ENCODE measurements around the gene ARHGAP6.
A peak's percentile ranks its signal among the peaks of the same experiment; 100 is the strongest.

ARHGAP6 gene

DNA sequence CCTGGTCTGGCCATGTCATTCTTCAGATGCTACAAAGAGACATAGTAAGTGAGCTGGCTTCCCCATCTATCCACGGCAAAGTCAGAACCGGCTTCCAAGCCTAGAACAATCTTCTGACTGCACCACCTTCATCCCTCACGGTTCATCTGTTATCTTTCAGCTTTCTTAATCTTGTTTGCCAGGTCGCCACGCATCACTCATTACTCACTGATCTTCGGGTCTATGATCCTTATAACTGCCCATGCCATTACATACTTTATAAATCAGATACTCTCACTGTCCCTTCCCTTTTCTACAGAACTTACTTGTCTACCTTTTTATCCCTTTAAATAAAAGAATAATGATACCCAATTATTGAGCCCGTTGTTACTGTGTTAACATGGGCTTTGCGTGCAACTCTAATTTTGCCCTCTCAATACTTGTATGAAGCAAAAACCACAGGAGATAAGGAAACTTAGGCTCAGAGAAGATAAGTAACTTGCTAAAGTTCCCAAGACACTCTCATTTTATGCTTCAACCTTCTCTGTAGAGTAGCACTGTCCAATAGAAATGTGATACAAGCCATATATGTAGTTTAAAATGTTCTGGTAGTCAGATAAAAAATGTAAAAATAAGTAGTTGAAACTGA lies 200.8 kb downstream of the ARHGAP6 start:
- no peak for DNase-seq (ENCODE audit: low spot score)

DNA sequence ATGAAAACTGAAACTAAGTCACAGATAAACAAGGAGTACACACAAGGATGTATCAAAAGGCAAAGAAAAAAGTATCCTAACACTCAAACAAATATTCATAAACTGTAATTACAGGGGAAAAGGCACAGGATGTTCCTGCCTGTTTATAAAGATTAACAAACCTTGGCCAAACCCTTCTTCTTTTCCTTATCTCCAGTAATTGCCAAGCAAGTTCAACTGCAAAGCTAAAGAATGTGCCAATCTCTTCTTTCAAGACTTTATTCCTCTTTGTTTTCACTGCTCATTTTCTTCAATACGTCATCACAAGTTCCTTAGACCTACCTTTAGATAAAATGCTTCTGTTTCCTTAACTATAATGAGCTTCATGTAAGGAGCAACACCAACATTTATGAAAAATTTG lies 201.3 kb downstream of the ARHGAP6 start:
- DNase-seq (ENCODE audit: low spot score), result no peak

DNA sequence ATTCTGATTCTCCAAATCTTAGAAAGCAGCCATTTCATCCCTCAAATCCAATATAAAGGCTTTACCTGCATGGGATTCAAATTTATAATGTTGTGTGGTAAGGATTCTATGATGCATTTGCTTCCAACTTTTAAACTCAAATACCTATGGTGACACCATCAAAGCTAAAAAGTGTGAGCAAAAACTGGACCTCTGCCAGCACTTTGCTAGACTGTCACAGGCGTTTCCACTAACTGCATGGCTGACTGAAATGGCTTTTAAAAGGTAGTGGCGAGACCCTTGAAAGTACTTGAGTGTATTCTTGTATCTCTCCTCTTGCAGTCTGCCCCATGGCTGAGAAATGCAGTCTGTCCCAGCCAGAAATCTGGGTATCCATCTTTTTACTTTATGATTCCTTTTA lies 203.1 kb downstream of the ARHGAP6 start:
- DNase-seq (ENCODE audit: low spot score), result no peak

DNA sequence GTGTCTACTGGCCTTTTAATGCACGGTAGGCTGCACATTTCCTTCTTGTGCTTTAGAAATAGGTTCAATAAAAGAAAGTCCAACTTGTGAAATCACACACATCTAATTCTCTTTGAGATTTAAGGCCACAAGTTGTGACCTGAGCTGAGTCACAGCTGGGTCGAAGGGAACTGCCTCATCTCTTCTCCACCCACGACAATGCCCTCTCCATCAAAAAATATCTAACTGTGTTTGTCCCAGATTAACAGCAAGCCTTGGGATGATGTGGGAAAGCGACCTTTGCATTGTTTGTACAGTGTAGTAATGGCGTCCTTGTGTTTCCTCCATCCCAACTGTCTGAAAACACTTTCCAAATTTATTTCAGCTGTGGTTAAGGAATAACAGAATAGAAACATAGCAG lies 203.6 kb downstream of the ARHGAP6 start:
- DNase-seq (ENCODE audit: low spot score), result no peak

DNA sequence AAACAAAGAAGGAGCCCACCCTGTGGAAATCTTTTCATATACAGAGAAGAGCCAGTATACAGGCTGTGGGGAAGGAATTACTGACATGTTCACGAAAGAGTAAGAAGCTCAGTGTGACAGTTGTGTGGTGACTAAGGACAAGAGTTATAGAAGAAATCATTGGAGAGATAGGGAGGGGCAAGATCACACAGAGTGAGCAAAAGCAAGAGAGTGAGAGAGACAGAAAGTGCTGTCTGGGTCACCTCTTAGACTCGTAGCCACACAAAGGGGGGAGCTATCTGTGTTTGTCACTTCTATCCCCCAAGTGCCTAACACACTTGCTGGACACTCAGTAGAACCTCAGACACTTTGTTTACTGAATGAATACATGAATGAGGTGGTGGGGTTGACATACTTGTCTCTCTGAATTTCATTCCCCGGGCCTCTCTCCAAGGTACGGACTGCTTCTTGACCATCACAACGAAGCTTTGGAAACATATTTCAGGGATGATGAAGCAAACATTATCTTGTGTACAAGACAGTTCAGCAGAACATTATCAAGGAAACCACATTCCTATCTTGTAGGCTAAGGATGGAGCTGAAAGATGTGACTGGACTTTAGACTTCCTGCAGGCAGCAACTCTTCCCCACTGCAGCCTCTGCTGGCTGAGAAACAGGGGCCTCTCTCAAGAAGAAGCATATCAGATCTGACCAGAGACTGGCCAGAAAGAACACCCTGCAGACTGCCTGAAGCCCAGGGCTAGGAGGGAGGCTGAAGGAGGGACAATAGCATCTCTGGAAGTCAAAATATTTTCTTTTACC lies 204.3 kb downstream of the ARHGAP6 start:
- no peak for DNase-seq (ENCODE audit: low spot score)

DNA sequence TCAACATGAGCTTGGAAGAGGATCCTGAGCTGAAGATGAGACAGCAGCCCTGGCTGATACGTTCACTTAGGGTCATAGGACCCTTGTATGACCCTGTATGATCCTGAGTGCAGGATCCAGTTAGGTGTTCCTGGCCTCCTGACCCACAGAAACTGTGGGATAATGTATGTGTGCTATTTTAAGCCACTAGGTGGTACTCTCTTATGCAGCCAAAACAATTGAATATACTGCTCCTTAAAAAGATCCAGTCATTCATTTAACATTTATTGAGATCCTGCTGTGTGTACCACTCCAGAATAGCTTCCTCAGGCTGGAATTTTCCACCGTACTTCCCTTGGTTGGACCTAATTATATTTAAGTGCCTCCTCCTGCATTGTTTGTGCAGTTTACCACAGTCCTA lies 205.4 kb downstream of the ARHGAP6 start:
- DNase-seq (ENCODE audit: low spot score), result no peak

DNA sequence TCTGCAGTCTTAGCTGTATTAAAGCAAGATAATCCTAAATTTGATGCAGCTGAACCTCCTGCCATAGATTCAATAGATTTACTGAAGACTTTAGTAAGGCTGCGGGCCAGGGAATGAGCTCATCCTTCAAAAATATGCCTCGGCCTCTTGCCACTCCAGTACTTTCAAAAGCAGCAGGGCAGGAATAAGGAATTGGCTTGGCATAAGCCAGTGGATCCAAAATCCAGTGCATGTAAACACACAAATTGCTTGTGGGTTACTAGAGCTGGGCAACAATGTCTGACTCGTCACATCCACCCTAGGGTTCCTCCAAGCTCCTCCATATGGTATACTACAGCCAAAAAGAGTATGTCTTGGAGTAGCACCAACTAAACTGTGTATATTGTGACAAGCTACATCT lies 207.6 kb downstream of the ARHGAP6 start:
- DNase-seq (ENCODE audit: low spot score), result no peak

DNA sequence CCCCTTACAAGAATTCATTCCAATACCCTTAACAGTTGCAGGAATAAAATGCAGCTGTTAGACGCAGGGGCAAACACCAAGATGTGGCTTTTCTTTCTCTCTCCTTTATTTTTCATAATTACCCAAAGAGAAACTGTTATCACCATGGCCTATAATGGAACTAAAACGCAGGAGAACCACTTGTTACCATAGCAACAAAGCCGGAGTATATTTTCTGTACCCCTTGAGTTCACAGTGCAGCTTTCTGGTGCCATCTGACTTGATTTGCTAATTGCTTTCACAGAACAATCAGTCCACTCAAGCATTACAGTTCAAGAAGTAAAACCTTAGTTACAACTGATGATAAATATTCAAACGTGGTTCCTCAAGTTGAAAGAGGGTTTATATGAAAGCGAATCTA lies 214.6 kb downstream of the ARHGAP6 start:
- DNase-seq (ENCODE audit: low spot score), result no peak

DNA sequence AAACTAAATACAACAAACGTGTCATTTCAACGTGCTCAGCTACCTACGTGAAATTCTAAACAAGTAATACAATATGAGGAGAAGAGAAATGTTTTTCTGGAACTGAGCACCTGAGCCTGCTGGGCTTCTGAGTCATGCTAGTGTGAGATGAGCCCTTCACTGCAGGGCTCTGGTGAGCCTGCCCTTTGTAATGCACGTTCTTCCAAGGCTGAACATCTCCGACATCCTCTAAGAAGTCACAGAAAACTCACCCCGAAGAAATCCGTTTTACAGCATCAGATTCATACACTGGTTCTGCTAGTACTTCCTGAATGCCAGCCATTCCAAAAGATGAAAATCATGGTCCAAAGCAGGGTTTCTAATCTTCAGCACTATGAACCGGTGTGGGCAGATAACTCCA lies 215.4 kb downstream of the ARHGAP6 start:
- no peak for DNase-seq (ENCODE audit: low spot score)

DNA sequence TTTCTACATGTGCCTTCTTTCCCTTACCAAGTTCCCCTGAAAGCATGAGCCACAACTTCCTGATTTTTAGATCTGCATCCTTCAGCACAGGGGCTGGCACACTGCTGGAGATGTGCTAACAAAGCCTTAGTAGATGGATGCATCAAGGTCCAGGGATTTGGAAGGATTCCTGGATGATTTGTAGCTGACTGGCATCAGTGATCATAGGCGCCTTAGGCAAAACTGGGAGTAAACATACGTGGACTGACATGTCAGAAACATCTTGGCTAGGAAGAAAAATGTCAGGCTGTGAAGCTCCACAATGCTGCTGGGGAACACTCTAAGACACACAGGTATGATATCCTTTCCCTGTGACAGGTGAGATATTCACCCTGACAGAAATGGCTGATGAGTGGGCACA lies 216.1 kb downstream of the ARHGAP6 start:
- DNase-seq (ENCODE audit: low spot score), result no peak

DNA sequence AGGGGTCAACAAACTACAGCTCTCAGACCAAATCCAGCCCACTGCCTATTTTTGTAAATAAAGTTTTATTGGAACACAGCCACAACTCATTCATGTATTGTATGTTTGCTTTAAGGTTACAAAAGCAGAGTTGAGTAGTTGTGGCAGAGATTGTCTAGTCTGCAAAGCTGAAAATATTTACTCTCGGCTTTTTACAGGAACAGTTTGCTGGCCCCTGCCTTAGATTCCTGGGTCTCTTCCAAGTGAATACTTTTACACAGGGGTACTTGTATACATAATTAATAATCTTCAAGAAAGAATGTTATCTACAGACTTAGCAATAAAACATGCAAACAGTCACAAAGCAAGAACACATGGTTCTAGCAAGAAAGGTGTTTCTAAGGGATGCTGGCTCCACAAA lies 218.3 kb downstream of the ARHGAP6 start:
- no peak for DNase-seq (ENCODE audit: low spot score)

DNA sequence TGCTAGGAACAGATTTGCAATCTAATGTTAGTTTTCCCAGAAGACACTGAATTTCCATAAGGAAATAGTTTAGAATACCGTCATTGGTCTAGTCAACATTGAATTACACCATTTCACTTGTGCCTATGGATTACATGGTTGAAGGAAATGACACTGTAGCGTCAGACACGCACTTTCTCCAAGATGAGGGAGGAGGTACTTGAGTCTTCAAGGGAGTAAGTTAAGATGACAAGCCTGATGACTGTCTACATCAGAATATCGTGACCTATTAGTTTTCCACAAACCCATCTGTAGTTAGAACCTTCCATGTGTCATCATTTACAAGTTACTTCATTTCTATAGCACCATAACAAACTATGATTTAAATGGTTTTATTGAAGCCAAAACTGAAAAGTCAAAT lies 218.8 kb downstream of the ARHGAP6 start:
- no peak for DNase-seq (ENCODE audit: low spot score)

DNA sequence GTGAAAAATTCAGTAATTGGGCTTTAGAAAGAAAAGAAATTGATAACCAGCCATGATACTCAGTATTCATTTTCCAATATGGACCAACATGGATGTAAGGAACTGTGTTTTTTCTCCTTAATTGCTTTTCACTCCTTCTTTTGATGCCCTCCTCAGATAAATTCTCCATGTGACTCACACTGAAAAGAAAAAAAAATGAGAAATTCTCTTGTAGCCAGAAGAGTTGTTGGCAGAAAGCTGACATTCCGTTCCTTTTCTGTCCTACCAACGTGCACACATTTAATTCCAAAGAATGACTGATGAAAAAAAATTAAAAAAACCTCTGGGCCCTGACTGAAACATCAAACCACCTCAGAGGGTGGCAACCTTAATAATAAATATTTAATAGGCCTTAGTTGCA lies 219.4 kb downstream of the ARHGAP6 start:
- DNase-seq (ENCODE audit: low spot score), result no peak

DNA sequence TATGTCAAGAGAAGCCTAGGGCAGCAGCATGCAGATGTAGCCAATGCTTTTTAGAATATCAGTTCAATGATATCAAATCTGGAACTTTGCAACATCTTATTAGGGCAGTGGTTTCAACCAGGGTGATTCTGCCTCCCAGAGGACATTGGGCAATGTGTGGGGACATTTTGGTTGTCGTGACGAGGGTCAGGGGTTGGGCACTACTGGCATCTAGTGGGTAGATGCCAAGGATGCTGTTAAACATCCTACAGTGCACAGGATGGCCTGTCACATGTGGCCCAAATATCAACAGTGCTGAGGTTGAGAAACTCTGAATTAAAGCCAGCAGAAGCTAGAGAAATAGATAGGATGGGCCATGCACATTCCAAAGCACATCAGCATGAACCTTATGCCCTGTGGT lies 220.2 kb downstream of the ARHGAP6 start:
- DNase-seq (ENCODE audit: low spot score), result no peak

DNA sequence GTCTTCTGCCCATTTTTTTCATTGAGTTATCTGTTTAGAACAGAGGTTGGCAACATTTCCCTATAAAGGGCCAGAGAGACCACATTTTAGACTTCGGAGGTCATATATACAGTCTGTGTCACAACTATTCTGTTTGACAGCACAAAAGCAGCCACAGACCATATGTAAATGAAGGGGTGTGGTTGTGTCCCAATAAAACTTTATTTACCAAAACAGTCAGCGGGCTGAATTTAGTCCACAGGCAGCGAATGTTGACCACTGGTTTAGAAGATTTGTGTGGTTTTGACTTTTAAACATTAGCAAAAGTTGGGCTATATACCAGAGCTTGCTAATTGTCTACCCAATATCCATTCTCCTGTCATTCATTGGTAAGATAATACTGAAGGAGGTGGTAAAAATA lies 221.7 kb downstream of the ARHGAP6 start:
- no peak for DNase-seq (ENCODE audit: low spot score)

DNA sequence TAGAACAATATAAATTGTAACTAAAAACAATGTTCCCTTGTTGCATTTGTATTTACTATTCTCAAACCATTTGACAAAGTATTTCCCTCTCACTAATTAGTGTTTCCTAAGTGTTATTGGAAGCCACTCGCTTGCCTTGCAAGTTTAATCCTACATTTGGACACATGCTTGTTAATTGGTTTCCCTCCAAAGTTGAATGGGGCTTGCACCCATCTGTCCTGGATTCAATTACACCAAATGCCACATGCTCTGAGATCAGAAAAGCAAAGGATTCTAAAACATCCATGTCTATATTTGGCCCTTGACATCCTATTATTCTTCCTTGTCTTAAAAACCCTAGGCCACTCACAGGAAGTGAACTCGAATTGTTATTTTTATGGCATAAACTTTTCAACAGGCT lies 225.9 kb downstream of the ARHGAP6 start:
- no peak for DNase-seq (ENCODE audit: low spot score)

DNA sequence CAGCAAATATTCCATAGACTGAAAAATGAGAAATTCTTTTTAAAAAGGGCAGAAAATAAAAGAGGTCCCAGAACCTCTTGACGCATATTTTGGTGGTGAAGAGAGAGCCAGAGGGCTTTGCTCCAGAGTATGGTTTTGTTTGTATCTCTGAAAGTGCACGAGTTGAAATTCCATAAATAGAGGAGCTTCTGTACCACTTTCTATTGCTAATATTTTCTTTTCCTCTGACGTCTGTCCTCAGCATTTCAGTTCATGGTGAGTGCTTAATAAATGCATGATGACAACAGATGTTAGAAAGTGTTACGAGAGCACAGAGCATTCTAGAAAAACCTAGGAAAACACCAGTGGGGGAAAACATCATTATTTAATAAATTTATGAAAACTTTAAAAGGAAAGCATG lies 227.0 kb downstream of the ARHGAP6 start:
- no peak for DNase-seq (ENCODE audit: low spot score)

DNA sequence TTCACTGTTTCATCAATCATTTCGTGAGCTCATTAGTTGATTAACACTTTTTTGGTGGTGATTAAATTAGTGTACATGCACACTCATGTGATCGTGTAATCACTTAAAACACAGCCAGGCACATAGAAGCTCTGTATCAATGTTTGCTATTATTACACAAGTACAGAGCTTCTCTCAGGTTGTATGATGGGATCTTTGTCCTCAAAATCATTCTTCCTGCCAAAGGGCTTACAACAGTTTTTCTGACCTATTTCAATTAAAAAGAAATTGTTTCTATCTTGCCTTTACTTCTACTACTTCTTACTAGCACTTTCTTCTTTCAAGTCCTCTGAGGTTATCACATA lies 227.4 kb downstream of the ARHGAP6 start:
- no peak for DNase-seq (ENCODE audit: low spot score)

DNA sequence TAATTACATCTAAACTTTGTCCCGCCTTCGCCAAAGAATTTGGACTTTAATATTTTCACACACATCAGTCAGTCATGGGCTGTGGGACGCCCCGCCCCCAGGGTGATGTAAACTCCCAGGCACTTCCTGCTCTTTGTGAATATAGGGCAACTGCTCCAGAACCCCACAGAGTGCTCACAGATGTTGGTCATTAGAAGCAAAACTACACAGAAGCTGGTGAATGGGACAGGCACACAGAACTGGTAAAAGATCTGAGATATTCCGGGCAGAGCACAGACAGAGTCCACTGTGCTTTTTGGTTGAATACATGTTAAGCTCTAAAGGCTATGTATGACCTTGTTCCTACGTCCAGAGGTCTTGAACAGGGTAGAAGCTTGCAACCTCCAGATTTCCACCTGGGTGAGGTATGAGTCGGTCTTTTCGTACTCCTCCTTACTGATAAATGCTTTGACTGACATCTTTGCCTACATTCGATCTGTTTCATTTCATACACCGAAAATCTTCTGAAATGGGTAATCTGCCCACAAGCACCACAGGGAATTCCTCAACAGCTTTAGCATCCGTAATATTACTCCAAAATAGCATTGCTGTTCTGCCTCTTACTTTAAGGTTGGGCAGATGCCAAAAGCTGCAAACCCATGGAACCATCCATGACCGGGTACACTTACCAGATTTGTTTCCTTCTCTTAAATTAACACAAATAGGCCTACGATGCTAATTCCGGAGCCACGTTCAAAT lies 227.9 kb downstream of the ARHGAP6 start:
- DNase-seq (ENCODE audit: low spot score), result peak; percentile 1

DNA sequence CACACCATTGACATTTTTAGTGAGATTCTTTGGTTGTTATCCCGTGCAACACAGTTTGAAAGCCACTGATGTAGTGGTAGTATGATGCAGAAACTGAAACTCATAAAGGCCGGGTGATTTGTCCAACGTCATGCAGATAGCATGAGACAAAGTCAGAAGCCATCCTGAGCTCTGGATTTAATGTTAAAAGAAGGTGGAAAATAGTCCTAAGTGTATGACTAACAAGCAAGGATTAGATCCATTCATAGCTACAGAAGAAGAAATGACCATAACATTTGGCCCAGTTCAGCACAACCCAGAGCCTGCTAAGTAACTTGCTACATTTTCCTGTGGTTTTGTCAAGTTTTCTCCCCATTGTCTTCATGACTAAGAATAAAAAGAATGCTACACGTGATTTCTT lies 230.2 kb downstream of the ARHGAP6 start:
- DNase-seq (ENCODE audit: low spot score), result no peak

DNA sequence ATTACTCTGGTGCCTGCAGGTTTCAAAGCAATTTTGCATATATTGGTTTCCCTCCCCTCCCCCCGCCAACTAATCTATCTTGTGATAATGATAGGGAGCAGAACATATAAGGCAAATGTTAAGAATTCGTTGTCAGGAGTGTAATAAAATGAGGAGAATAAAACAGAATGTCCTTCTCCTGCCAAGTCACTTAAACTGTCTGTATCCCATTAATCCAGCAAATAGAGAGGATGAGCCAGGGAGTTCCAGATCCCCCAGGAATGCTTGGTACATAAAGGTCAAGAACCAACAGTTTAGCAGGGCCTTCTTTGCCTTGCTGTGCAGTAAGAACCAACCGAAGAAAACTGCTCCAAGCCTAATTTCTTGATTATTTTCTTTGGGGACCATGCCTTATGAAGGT lies 231.1 kb downstream of the ARHGAP6 start:
- no peak for DNase-seq (ENCODE audit: low spot score)

DNA sequence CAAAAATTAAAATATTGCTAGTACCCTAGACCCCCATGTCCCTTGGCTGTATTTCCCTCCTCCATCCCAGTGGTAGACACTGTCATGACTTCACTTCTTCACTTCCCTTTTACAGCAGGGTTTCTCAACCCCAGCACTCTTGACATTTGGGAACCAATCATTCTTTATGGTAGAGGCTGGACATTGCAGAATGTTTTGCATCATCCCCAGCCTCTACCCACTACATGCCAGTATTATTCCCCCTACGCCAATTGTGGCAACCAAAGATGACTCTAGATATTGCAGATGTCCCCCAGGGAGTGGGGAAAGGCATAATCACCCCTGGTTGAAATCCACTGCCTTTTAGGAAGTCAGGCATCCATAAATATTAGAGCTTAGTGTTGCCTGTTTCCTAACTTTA lies 233.9 kb downstream of the ARHGAP6 start:
- DNase-seq (ENCODE audit: low spot score), result no peak

DNA sequence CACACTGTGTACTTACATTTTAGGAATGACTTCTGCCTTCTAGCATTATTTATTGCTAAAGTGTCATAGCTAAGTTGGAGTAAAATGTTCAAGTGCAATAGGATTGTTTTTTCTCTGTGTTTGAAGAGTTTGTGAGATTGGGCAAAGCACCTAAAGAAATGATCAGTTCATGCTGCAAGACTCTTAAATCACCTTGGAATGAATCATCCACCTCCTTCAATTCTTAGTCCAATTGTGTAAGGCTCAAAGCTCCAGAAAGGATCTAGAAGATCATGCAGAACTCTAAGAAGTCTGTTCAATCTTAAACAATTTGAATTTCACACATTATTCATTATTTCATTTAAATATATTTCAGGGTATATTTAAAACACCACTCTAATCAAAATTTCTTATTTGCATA lies 235.4 kb downstream of the ARHGAP6 start:
- no peak for DNase-seq (ENCODE audit: low spot score)

Data from NAMALWA (cell line).